ENCODE measurements around the gene EML5.

EML5 gene

GRCh38 chr14:88562831-88563686 lies 229.7 kb downstream of the EML5 start, which contains the start of gene ZC3H14:
TSS of gene ZC3H14 (plus strand) at chr14:88563037. CDS start at chr14:88563134, 97 bp downstream.
- DNase-seq (ENCODE audit: low read depth, low spot score), result no peak

DNA sequence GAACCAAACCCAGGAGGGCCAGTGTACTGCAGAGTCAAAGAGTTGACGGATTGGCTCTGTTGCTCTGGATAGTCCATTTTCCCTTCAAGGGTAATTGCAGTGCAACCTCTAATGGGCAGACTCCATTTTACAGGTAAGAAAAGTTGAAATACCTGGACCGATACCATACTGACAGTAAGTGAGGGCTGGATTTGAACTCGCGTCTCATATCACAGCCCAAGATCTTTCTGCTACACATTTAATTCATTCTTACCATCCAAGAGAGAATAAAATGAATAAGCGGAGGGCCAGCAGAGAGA lies 230.3 kb downstream of the EML5 start:
- no peak for DNase-seq (ENCODE audit: low read depth, low spot score)
